HEK293 (cell line): ENCODE results near the gene CST9.

ENCODE experiments used
- CTCF ChIA-PET: fragments of 350-600 bp; formaldehyde crosslinking; extraction: SDS; loops from one replicate; lab custom pipeline; 2021; ENCODE audit warnings: antibody characterized with exemption; lab: Yijun Ruan, JAX
- POLR2A ChIA-PET: fragments of 300-600 bp; formaldehyde crosslinking; extraction: SDS; loops from one replicate; lab custom pipeline; 2020; ENCODE audit warnings: antibody characterized with exemption, inconsistent platforms; lab: Yijun Ruan, JAX
- H3K27ac ChIP-seq: fragments of 200-500 bp; sonication (Bioruptor generic); 2 replicates; pipeline ENCODE4 v1.5.1; 2014; ENCODE audit warnings: low read depth, low read length, control low read depth, inconsistent platforms; ENCODE audit errors: extremely low read depth
- H3K36me3 ChIP-seq, 2 experiments: fragments of 200-500 bp in 1 of 2; sonication (Bioruptor generic) in 1 of 2; 1 replicate in 1 of 2; 2 replicates in 1 of 2; pipeline ENCODE4 v1.5.1; 2014 to 2017; ENCODE audit warnings: inconsistent platforms in 2 of 2, low read length in 2 of 2; ENCODE audit not compliant: control insufficient read depth in 2 of 2, insufficient read depth in 1 of 2
- H3K4me1 ChIP-seq: fragments of 200-500 bp; sonication (Bioruptor generic); 2 replicates; pipeline ENCODE4 v1.5.1; 2014; ENCODE audit warnings: mild to moderate bottlenecking, low read length, inconsistent platforms; ENCODE audit not compliant: control insufficient read depth, insufficient read depth
- H3K4me3 ChIP-seq: 2 replicates; pipeline ENCODE4 v1.5.1; 2011; ENCODE audit warnings: low read depth, mild to moderate bottlenecking, control low read depth, low read length, moderate library complexity
- H3K9me3 ChIP-seq: fragments of 200-500 bp; sonication (Bioruptor generic); 2 replicates; pipeline ENCODE4 v1.5.1; 2014; ENCODE audit warnings: low read depth, low read length, inconsistent platforms; ENCODE audit not compliant: control insufficient read depth, insufficient read depth
- BCL6B ChIP-seq: fragments of 450-650 bp; formaldehyde crosslinking; IDR thresholded peaks from 2 replicates; pipeline ENCODE4 v1.5.1; 2017; ENCODE audit warnings: missing biosample characterization, missing genetic modification characterization
- GLI4 ChIP-seq: fragments of 450-650 bp; formaldehyde crosslinking; IDR thresholded peaks from 2 replicates; pipeline ENCODE4 v1.5.1; 2016; ENCODE audit warnings: missing biosample characterization, missing genetic modification characterization
- HOXC10 ChIP-seq: sonication (generic); formaldehyde crosslinking; IDR thresholded peaks from 2 replicates; pipeline ENCODE4 v1.8.1; 2023; ENCODE audit warnings: mild to moderate bottlenecking, missing genetic modification reagents
- HOXD13 ChIP-seq: sonication (generic); formaldehyde crosslinking; IDR thresholded peaks from 2 replicates; pipeline ENCODE4 v1.8.0; 2022; ENCODE audit warnings: missing genetic modification reagents, borderline replicate concordance
- SALL2 ChIP-seq: fragments of 450-650 bp; formaldehyde crosslinking; IDR thresholded peaks from 2 replicates; pipeline ENCODE4 v1.5.0; 2017; ENCODE audit warnings: missing biosample characterization, mild to moderate bottlenecking, missing genetic modification characterization, borderline replicate concordance
- SETDB1 ChIP-seq: IDR thresholded peaks from one replicate; pipeline ENCODE4 v1.6.1; 2017; ENCODE audit warnings: mild to moderate bottlenecking, low read length, moderate library complexity, mixed read lengths; ENCODE audit not compliant: insufficient read length
- SP2 ChIP-seq: fragments of 450-650 bp; formaldehyde crosslinking; IDR thresholded peaks from 2 replicates; pipeline ENCODE4 v1.5.1; 2016; ENCODE audit warnings: missing biosample characterization, missing genetic modification characterization
- ZBTB48 ChIP-seq: fragments of 450-650 bp; formaldehyde crosslinking; IDR thresholded peaks from 2 replicates; pipeline ENCODE4 v1.5.1; 2016; ENCODE audit warnings: missing biosample characterization, missing genetic modification characterization
- ZBTB7A ChIP-seq: fragments of 450-650 bp; formaldehyde crosslinking; IDR thresholded peaks from 2 replicates; pipeline ENCODE4 v1.5.1; 2016; ENCODE audit warnings: low read depth, missing biosample characterization, missing genetic modification characterization
- ZBTB8A ChIP-seq: fragments of 450-650 bp; formaldehyde crosslinking; IDR thresholded peaks from 2 replicates; pipeline ENCODE4 v1.5.1; 2016; ENCODE audit warnings: missing biosample characterization, missing genetic modification characterization
- ZNF174 ChIP-seq: fragments of 450-650 bp; formaldehyde crosslinking; IDR thresholded peaks from 2 replicates; pipeline ENCODE4 v1.5.0; 2017; ENCODE audit warnings: missing biosample characterization, mild to moderate bottlenecking, missing genetic modification characterization
- ZNF266 ChIP-seq: fragments of 450-650 bp; formaldehyde crosslinking; IDR thresholded peaks from 2 replicates; pipeline ENCODE4 v1.5.1; 2016; ENCODE audit warnings: missing biosample characterization, missing genetic modification characterization, low read depth
- ZNF292 ChIP-seq: fragments of 450-650 bp; formaldehyde crosslinking; IDR thresholded peaks from 2 replicates; pipeline ENCODE4 v1.5.1; 2016; ENCODE audit warnings: low read depth, missing biosample characterization, missing genetic modification characterization, borderline replicate concordance
- ZNF341 ChIP-seq: fragments of 450-650 bp; formaldehyde crosslinking; IDR thresholded peaks from 2 replicates; pipeline ENCODE4; 2016; ENCODE audit warnings: low read depth, missing biosample characterization, missing genetic modification characterization
- ZNF510 ChIP-seq: fragments of 450-650 bp; formaldehyde crosslinking; IDR thresholded peaks from 2 replicates; pipeline ENCODE4 v1.5.1; 2018; ENCODE audit warnings: mild to moderate bottlenecking, missing genetic modification characterization, missing biosample characterization; ENCODE audit not compliant: insufficient replicate concordance
- ZNF521 ChIP-seq: fragments of 450-650 bp; formaldehyde crosslinking; IDR thresholded peaks from 2 replicates; pipeline ENCODE4 v1.5.1; 2017; ENCODE audit warnings: missing biosample characterization, mild to moderate bottlenecking, missing genetic modification characterization
- ZNF558 ChIP-seq: fragments of 450-650 bp; formaldehyde crosslinking; IDR thresholded peaks from 2 replicates; pipeline ENCODE4 v1.5.1; 2016; ENCODE audit warnings: missing biosample characterization, missing genetic modification characterization
- ZNF600 ChIP-seq: fragments of 450-650 bp; formaldehyde crosslinking; IDR thresholded peaks from 2 replicates; pipeline ENCODE4 v1.5.1; 2016; ENCODE audit warnings: missing biosample characterization, missing genetic modification characterization
- ZNF623 ChIP-seq: fragments of 450-650 bp; formaldehyde crosslinking; IDR thresholded peaks from 2 replicates; pipeline ENCODE4 v1.5.1; 2016; ENCODE audit warnings: missing biosample characterization, missing genetic modification characterization
- ZNF624 ChIP-seq: fragments of 450-650 bp; formaldehyde crosslinking; IDR thresholded peaks from 2 replicates; pipeline ENCODE4 v1.5.1; 2017; ENCODE audit warnings: missing biosample characterization, missing genetic modification characterization
- ZNF837 ChIP-seq: fragments of 450-650 bp; formaldehyde crosslinking; IDR thresholded peaks from 2 replicates; pipeline ENCODE4 v1.5.1; 2016; ENCODE audit warnings: missing biosample characterization, missing genetic modification characterization
- TF ChIP-seq, protein P1 (sequence below): fragments of 450-650 bp; formaldehyde crosslinking; IDR thresholded peaks from 2 replicates; pipeline ENCODE4 v1.5.1; 2016; ENCODE audit warnings: missing biosample characterization, missing genetic modification characterization
- TF ChIP-seq, protein P2 (sequence below): fragments of 450-650 bp; formaldehyde crosslinking; IDR thresholded peaks from 2 replicates; pipeline ENCODE4 v1.5.1; 2016; ENCODE audit warnings: missing biosample characterization, missing genetic modification characterization
- TF ChIP-seq, protein P3 (sequence below): fragments of 450-650 bp; formaldehyde crosslinking; IDR thresholded peaks from 2 replicates; pipeline ENCODE4 v1.5.1; 2016; ENCODE audit warnings: missing biosample characterization, missing genetic modification characterization

Gene CST9

DNA sequence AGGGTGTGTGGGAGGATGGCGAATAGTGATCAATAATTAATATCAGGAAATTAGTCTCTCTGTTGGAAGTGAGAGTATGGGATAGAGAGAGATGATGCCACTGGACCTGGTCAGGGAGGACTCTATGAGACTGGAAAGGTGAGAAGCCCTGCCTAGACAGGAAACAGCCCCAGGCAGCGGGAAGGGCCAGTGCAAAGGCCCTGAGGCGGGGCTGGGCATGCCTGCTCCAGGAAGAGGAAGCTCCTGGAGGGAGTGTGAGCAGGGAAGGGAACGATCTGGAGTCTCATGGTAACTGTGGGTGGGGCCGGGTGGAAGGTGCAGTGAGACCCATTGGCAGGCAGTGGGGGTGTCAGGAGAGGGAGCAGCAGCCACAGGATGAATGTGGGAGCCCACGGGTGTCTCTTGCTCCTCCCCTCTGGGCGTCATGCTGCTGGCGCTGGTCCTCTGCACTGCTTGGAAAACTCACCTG, 33.8 kb upstream of the CST9 start:
- TF ChIP-seq ZNF341 (tag by site-specific recombination): 0 out of 2 replicates have a peak, but pooled peaks have one; percentile 20
- peak; percentile 76 for TF ChIP-seq ZNF623 (tag by site-specific recombination)
- TF ChIP-seq, protein P1, sequence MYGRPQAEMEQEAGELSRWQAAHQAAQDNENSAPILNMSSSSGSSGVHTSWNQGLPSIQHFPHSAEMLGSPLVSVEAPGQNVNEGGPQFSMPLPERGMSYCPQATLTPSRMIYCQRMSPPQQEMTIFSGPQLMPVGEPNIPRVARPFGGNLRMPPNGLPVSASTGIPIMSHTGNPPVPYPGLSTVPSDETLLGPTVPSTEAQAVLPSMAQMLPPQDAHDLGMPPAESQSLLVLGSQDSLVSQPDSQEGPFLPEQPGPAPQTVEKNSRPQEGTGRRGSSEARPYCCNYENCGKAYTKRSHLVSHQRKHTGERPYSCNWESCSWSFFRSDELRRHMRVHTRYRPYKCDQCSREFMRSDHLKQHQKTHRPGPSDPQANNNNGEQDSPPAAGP: peak; percentile 39; the same call in 1 of the 2 replicates
- TF ChIP-seq ZBTB8A (tag by site-specific recombination): no peak
- TF ChIP-seq SP2 (tag by site-specific recombination): peak; percentile 37
- no peak overlapping the region for H3K27ac ChIP-seq
- H3K4me1 ChIP-seq: peaks cover 2% of the 10 kb centered on the region; the same call in 1 of the 2 replicates
- peaks cover 0 to 13% of the 10 kb centered on the region in 2 experiments; a peak in 1 of 3 replicates for H3K36me3 ChIP-seq
- no peak overlapping the region for H3K4me3 ChIP-seq
- POLR2A ChIA-PET: no interaction called here
- H3K9me3 ChIP-seq: no peaks in the 10 kb centered on the region
- CTCF ChIA-PET: no interaction called here

GRCh38 chr20:23638309-23638708, 32.6 kb upstream of the CST9 start:
- CTCF ChIA-PET: interaction anchor here (0.7 kb wide), 1 partner anchor 32 kb away, joined by 3 read pairs; no protein-coding TSS in a partner anchor
- peaks cover 2% of the 10 kb centered on the region; the same call in 1 of the 2 replicates for H3K4me1 ChIP-seq
- H3K4me3 ChIP-seq: no peak overlapping the region
- TF ChIP-seq ZNF510 (tag by site-specific recombination) (no peak), ZNF624 (no peak), ZNF174 (no peak), SETDB1 (no peak), ZNF558 (tag by site-specific recombination) (no peak), ZBTB7A (tag by site-specific recombination) (no peak), GLI4 (tag by site-specific recombination) (no peak), ZNF266 (tag by site-specific recombination) (no peak), ZBTB48 (tag by site-specific recombination) (no peak)
- POLR2A ChIA-PET: interaction anchor here (0.6 to 1.7 kb wide), 4 partner anchors 9 to 15 kb away, joined by 3 to 9 read pairs (median 4); no protein-coding TSS in a partner anchor
- H3K36me3 ChIP-seq: peaks cover 0 to 25% of the 10 kb centered on the region in 2 experiments; a peak in 1 of 3 replicates
- no peaks in the 10 kb centered on the region for H3K9me3 ChIP-seq
- H3K27ac ChIP-seq: no peak overlapping the region

DNA sequence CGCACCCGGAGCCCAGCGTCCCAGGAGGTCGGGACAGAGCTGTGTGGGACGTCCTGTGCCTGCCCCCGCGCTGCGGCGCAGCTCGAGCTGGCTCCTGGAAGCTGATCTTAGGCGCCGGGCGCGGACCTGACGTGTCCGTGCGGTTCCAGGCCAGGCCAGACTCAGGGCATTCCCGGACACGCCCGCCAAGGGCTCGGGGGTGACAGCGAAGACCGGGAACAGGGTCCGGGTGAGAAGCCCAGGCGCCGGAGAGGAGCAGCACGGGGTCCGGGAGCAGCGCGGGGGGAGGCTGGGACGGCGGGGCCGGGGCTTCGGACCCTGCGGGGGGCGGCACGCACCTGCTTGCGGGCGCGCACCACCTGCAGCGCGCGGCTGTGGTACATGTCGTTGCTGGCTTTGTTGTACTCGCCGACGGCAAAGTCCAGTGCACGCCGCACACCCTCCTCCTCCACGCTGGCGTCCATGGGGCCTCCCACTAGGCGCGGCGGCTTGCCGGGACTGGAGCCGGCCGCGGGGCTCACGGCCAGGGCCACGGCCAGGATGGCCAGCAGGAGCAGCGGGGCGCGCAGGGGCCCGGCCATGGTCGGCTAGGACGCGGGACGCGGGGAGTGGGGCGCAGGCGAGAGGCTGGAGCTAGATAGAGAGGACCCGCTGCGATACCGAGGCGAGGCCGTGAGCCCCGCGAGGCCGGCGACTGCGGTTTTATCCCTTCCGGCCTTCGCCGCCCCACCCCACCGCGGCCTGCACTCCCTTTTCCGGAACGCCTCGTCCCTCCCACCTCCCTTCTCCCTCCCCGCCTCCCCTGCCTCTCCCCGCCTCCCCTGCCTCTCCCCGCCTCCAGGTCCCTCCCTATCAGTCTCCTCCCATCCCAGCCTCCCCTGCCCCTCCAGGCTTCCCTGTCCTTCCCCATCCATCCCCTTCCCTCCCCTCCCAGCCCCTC, 31.8 kb upstream of the CST9 start, which contains the start of gene CST3:
CST3 (minus strand) TSS at position 674 of the 940 bp plus-strand sequence; CDS start at position 581, 93 bp downstream.
- peaks cover 2% of the 10 kb centered on the region; the same call in 1 of the 2 replicates for H3K4me1 ChIP-seq
- H3K4me3 ChIP-seq: peak within 1 kb of the TSS; percentile 76
- POLR2A ChIA-PET: interaction anchor here (0.6 to 1.7 kb wide), 7 partner anchors 8 to 280 kb away, joined by 3 to 9 read pairs (median 4); no protein-coding TSS in a partner anchor
- H3K27ac ChIP-seq: peak within 1 kb of the TSS; percentile 91; the same call in 1 of the 2 replicates
- CTCF ChIA-PET: interaction anchor here (0.7 kb wide), 1 partner anchor 392 kb away, joined by 4 read pairs; no protein-coding TSS in a partner anchor
- no peaks in the 10 kb centered on the region for H3K9me3 ChIP-seq
- H3K36me3 ChIP-seq: peaks cover 0 to 32% of the 10 kb centered on the region in 2 experiments; a peak in 1 of 3 replicates
- TF ChIP-seq HOXC10 (CRISPR knock-in tag) (no peak), ZBTB7A (tag by site-specific recombination) (no peak), SALL2 (no peak), ZNF837 (tag by site-specific recombination) (no peak), ZBTB48 (tag by site-specific recombination) (no peak; the same call in 1 of the 2 replicates), HOXD13 (CRISPR knock-in tag) (no peak), BCL6B (tag by site-specific recombination) (no peak), ZNF600 (peak; percentile 75; the same call in 1 of the 2 replicates), ZNF292 (tag by site-specific recombination) (no peak), ZNF521 (tag by site-specific recombination) (no peak)
- TF ChIP-seq, protein P2, sequence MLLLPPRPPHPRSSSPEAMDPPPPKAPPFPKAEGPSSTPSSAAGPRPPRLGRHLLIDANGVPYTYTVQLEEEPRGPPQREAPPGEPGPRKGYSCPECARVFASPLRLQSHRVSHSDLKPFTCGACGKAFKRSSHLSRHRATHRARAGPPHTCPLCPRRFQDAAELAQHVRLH (tag by site-specific recombination): no peak
- TF ChIP-seq, protein P3, sequence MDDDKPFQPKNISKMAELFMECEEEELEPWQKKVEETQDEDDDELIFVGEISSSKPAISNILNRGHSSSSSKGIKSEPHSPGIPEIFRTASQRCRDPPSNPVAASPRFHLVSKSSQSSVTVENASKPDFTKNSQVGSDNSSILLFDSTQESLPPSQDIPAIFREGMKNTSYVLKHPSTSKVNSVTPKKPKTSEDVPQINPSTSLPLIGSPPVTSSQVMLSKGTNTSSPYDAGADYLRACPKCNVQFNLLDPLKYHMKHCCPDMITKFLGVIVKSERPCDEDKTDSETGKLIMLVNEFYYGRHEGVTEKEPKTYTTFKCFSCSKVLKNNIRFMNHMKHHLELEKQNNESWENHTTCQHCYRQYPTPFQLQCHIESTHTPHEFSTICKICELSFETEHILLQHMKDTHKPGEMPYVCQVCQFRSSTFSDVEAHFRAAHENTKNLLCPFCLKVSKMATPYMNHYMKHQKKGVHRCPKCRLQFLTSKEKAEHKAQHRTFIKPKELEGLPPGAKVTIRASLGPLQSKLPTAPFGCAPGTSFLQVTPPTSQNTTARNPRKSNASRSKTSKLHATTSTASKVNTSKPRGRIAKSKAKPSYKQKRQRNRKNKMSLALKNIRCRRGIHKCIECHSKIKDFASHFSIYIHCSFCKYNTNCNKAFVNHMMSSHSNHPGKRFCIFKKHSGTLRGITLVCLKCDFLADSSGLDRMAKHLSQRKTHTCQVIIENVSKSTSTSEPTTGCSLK: no peak
